Tibial artery (tissue), 4 donors: ENCODE measurements around the gene IRX4.

Experiments
- DNase-seq, 2 donors: peaks; one replicate each; pipeline ENCODE4 v3.0.0-alpha.2; 2019
- H3K27ac ChIP-seq, 2 donors: fragments of 200-600 bp; sonication (generic) in 1 of 2; 1 replicate in 1 of 2; 2 replicates in 1 of 2; pipeline ENCODE4 v1.5.1; 2018 to 2019; ENCODE audit warnings: mild to moderate bottlenecking in 1 of 2
- H3K27me3 ChIP-seq, 2 donors: fragments of 200-600 bp; sonication (generic) in 1 of 2; one replicate each; pipeline versions ENCODE4 v1.5.1 to v1.6.0; 2016 to 2019
- H3K36me3 ChIP-seq, 3 donors: fragments of 200-600 bp; sonication (generic) in 2 of 3; one replicate each; pipeline ENCODE4 v1.5.1; 2016 to 2019; ENCODE audit warnings: mild to moderate bottlenecking in 2 of 3
- H3K4me1 ChIP-seq, 4 donors: fragments of 200-600 bp; sonication (generic) in 2 of 4; 1 replicate in 3 of 4; 2 replicates in 1 of 4; pipeline ENCODE4 v1.5.1; 2016 to 2019
- H3K4me3 ChIP-seq, 2 donors: fragments of 200-600 bp; sonication (generic) in 1 of 2; 1 replicate in 1 of 2; 2 replicates in 1 of 2; pipeline ENCODE4 v1.5.1; 2018 to 2019; ENCODE audit warnings: mild to moderate bottlenecking in 2 of 2
- H3K9me3 ChIP-seq, 3 donors: fragments of 200-600 bp; sonication (generic) in 1 of 3; one replicate each; pipeline ENCODE4 v1.5.1; 2016 to 2019
- CTCF ChIP-seq, 2 experiments: fragments of 200-600 bp in 1 of 2; fragments of 450-650 bp in 1 of 2; IDR thresholded peaks; one replicate each; pipeline ENCODE4 v1.5.1; 2017 to 2019; ENCODE audit warnings: antibody characterized with exemption in 2 of 2, mild to moderate bottlenecking in 1 of 2, moderate library complexity in 1 of 2
- intact Hi-C: fragments of 100-400 bp; cut with DNase I; formaldehyde crosslinking; loops from one replicate; pipeline ENCODE4 v1.15.0; 2023; ENCODE audit warnings: low total_unique reads

The IRX4 gene

GRCh38 chr5:1879292-1880263 is 3.1 kb downstream of the IRX4 start:
- no peak for DNase-seq
- no peak overlapping the region for H3K27ac ChIP-seq
- H3K9me3 ChIP-seq, result no peaks in the 10 kb centered on the region
- H3K27me3 ChIP-seq, result peaks cover 0 to 100% of the 10 kb centered on the region in 2 donors
- intact Hi-C loops, result no loop called here
- H3K4me3 ChIP-seq, result no peak overlapping the region
- peaks cover 0 to 4% (median 0%) of the 10 kb centered on the region in 3 donors for H3K36me3 ChIP-seq
- H3K4me1 ChIP-seq, result peaks cover 0 to 49% (median 43%) of the 10 kb centered on the region in 4 donors
- no peak for TF ChIP-seq CTCF (IDR thresholded peaks at IDR 0.05)

- no peak for TF ChIP-seq CTCF (IDR thresholded peaks at IDR 0.05)
- Histone ChIP-seq H3K9me3 (no peaks in the 10 kb centered on the region), H3K4me1 (peaks cover 0 to 36% (median 31%) of the 10 kb centered on the region in 4 donors), H3K36me3 (peaks cover 0 to 4% (median 0%) of the 10 kb centered on the region in 3 donors), H3K27ac (no peak overlapping the region), H3K4me3 (no peak overlapping the region), H3K27me3 (peaks cover 0 to 100% of the 10 kb centered on the region in 2 donors)
- intact Hi-C loops, result no loop called here
- DNase-seq, result no peak
Observed at GRCh38 chr5:1878050-1878849, 4.5 kb downstream of the IRX4 start.

GRCh38 chr5:1877103-1878049 is 5.3 kb downstream of the IRX4 start:
- Histone ChIP-seq H3K27me3 (peaks cover 0 to 100% of the 10 kb centered on the region in 2 donors), H3K4me3 (no peak overlapping the region), H3K9me3 (no peaks in the 10 kb centered on the region), H3K4me1 (peaks cover 0 to 27% (median 23%) of the 10 kb centered on the region in 4 donors), H3K27ac (no peak overlapping the region), H3K36me3 (peaks cover 0 to 4% (median 0%) of the 10 kb centered on the region in 3 donors)
- no peak for DNase-seq
- TF ChIP-seq CTCF (IDR thresholded peaks at IDR 0.05), result no peak
- intact Hi-C loops, result no loop called here

- Histone ChIP-seq H3K4me1 (peaks cover 0 to 20% (median 17%) of the 10 kb centered on the region in 4 donors), H3K27me3 (peaks cover 0 to 100% of the 10 kb centered on the region in 2 donors), H3K27ac (no peak overlapping the region), H3K9me3 (no peaks in the 10 kb centered on the region), H3K36me3 (peaks cover 0 to 4% (median 0%) of the 10 kb centered on the region in 3 donors), H3K4me3 (no peak overlapping the region)
- no peak for DNase-seq
- TF ChIP-seq CTCF (IDR thresholded peaks at IDR 0.05), result no peak
- intact Hi-C loops, result no loop called here
Observed at GRCh38 chr5:1876660-1877064, 6.1 kb downstream of the IRX4 start.
